Measurements from ENCODE around the gene RSL24D1.

DNA sequence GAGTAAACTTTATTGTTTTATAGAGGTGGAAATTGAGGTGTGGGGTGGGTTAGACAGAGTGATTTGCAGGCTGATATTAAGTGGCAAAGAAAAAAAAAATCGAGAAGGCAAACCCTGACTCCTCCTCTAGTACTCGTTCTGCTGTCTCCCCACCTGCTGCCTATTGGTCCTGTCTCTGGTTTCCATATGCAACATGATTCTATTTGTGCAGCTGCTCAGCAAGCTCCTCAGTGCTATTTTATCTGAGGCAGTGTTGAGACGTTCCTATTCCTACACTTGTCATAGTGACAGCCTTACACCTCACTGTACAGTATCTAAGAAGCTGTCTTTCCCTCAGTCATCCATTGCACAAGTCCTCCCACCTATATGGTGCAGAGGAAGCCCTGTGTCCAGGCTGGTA is 45.1 kb downstream of the RSL24D1 start:
- TF ChIP-seq, protein P1, sequence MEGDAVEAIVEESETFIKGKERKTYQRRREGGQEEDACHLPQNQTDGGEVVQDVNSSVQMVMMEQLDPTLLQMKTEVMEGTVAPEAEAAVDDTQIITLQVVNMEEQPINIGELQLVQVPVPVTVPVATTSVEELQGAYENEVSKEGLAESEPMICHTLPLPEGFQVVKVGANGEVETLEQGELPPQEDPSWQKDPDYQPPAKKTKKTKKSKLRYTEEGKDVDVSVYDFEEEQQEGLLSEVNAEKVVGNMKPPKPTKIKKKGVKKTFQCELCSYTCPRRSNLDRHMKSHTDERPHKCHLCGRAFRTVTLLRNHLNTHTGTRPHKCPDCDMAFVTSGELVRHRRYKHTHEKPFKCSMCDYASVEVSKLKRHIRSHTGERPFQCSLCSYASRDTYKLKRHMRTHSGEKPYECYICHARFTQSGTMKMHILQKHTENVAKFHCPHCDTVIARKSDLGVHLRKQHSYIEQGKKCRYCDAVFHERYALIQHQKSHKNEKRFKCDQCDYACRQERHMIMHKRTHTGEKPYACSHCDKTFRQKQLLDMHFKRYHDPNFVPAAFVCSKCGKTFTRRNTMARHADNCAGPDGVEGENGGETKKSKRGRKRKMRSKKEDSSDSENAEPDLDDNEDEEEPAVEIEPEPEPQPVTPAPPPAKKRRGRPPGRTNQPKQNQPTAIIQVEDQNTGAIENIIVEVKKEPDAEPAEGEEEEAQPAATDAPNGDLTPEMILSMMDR (IDR thresholded peaks at IDR 0.05) = no peak
- TF ChIP-seq POLR2AphosphoS5 (IDR thresholded peaks at IDR 0.05; ENCODE audit: insufficient read depth in 1 of 2, low read depth in 1 of 2) = no peak
- TF ChIP-seq POLR2A (IDR thresholded peaks at IDR 0.05) = no peak

Data from vagina (tissue), 2 donors.